Left lung (tissue), 10 donors: ENCODE data around the gene MARCHF3. TPM values are rescaled to one million over a fixed set of nuclear protein-coding genes. Genes with fewer than 3 reads are reported as not detected.

Source experiments
- ATAC-seq: fragments of 200-7000 bp; cut with Tn5 transposase; one replicate; pipeline ENCODE4 v1.9.1; 2020; ENCODE audit warnings: moderate library complexity
- DNase-seq, 4 donors: peaks; one replicate each; pipeline ENCODE4 v3.0.0-alpha.2; 2013 to 2020
- H3K27ac ChIP-seq, 2 donors: fragments of 200-600 bp; sonication (generic) in 1 of 2; one replicate each; pipeline versions ENCODE4 v1.5.0 to v1.8.0; 2020 to 2021
- H3K27me3 ChIP-seq, 2 donors: fragments of 200-600 bp; sonication (generic) in 1 of 2; one replicate each; pipeline versions ENCODE4 v1.5.0 to v1.8.0; 2020 to 2021
- H3K36me3 ChIP-seq, 2 donors: fragments of 200-600 bp; sonication (generic) in 1 of 2; one replicate each; pipeline versions ENCODE4 v1.5.0 to v1.8.0; 2020 to 2021
- H3K4me1 ChIP-seq, 2 donors: fragments of 200-600 bp; one replicate each; pipeline ENCODE4 v1.8.0; 2021
- H3K4me3 ChIP-seq, 2 donors: fragments of 200-600 bp; sonication (generic) in 1 of 2; one replicate each; pipeline versions ENCODE4 v1.5.0 to v1.8.0; 2020 to 2021; ENCODE audit warnings: mild to moderate bottlenecking in 1 of 2
- H3K9me3 ChIP-seq, 2 donors: fragments of 200-600 bp; sonication (generic) in 1 of 2; one replicate each; pipeline versions ENCODE4 v1.5.0 to v1.8.0; 2020 to 2021
- intact Hi-C, 2 donors: fragments of 100-400 bp; cut with DNase I; formaldehyde crosslinking; loops; one replicate each; pipeline versions ENCODE4 v1.11.2 to v1.14.2; 2022
- polyA plus RNA-seq, 6 donors: library from polyadenylated mRNA; unstranded; fragments of 120-200 nt; gene quantifications; one replicate each; pipeline ENCODE4 v1.2.1, GENCODE V29; 2013; ENCODE audit not compliant: insufficient read length in 6 of 6
- total RNA-seq, 2 donors: library from RNA; stranded (reverse); fragmentation: NEBNext Ultra II Directional; extraction: Animal tissue kit (Norgen Biotek cat#: 25700); gene quantifications; one replicate each; pipeline ENCODE4 v1.2.1, GENCODE V29; 2021
- TF ChIP-seq, protein P1 (sequence below), 2 donors: fragments of 200-600 bp; sonication (generic) in 1 of 2; IDR thresholded peaks; one replicate each; pipeline versions ENCODE4 v1.5.0 to v1.8.0; 2021; ENCODE audit warnings: antibody characterized with exemption in 2 of 2
- donor health status: DM: no; HTN: yes; CAD: no.
- donor health status: DM: no; HTN: no; CAD: no.

Gene MARCHF3
- total and polyA plus RNA-seq, 8 donors, result 3.4 to 8.7 (median 5.5) TPM

DNA sequence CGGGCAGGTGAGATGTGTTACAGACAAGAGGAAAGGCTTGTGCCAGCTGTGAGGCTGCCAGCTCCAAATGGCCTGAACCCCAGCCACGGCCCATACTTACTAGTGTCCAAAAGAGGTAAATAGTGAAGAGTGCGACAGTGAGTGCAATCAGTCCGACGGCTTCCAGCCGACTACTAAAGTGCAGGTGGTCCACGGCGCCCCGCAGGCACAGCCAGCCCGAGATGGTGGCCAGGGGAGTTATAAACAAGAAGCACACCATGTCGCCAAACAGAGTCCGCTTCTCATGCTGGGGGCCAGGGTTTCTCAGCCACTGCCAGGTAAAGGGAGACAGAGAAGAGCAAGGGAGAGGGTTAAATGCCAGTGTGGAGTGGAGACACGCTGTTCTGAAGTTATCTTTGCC lies 152.3 kb downstream of the MARCHF3 start:
- no peak for DNase-seq
- ATAC-seq, result no peak
- H3K36me3 ChIP-seq, result no peaks in the 10 kb centered on the region
- no peaks in the 10 kb centered on the region for H3K27me3 ChIP-seq
- no peak overlapping the region for H3K27ac ChIP-seq
- TF ChIP-seq, protein P1, sequence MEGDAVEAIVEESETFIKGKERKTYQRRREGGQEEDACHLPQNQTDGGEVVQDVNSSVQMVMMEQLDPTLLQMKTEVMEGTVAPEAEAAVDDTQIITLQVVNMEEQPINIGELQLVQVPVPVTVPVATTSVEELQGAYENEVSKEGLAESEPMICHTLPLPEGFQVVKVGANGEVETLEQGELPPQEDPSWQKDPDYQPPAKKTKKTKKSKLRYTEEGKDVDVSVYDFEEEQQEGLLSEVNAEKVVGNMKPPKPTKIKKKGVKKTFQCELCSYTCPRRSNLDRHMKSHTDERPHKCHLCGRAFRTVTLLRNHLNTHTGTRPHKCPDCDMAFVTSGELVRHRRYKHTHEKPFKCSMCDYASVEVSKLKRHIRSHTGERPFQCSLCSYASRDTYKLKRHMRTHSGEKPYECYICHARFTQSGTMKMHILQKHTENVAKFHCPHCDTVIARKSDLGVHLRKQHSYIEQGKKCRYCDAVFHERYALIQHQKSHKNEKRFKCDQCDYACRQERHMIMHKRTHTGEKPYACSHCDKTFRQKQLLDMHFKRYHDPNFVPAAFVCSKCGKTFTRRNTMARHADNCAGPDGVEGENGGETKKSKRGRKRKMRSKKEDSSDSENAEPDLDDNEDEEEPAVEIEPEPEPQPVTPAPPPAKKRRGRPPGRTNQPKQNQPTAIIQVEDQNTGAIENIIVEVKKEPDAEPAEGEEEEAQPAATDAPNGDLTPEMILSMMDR (IDR thresholded peaks at IDR 0.05), result no peak
- H3K9me3 ChIP-seq, result no peaks in the 10 kb centered on the region
- intact Hi-C loops, result no loop called here
- no peaks in the 10 kb centered on the region for H3K4me1 ChIP-seq
- no peak overlapping the region for H3K4me3 ChIP-seq

DNA sequence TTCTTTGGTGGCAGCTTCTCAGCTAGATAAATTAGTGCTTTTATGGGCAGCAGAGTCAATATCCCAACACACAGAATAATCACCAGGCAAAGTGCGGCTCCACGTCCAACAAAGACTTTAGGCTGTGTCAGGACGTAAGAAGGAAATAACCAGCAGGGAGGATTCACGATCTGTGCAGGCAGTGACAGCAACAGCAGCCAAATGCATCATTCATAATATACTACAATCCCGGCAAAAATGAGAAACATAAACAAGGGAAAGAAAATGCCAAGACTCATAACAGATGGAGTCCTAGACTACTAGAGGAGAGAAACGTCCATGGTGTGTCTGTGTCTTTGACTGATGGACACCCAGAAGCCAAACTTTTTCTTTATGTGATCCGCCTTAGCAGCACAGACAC lies 152.8 kb downstream of the MARCHF3 start:
- Histone ChIP-seq H3K36me3 (no peaks in the 10 kb centered on the region), H3K4me3 (no peak overlapping the region), H3K4me1 (no peaks in the 10 kb centered on the region), H3K27me3 (no peaks in the 10 kb centered on the region), H3K27ac (no peak overlapping the region), H3K9me3 (no peaks in the 10 kb centered on the region)
- intact Hi-C loops, result no loop called here
- TF ChIP-seq, protein P1 (IDR thresholded peaks at IDR 0.05), result no peak
- no peak for DNase-seq
- ATAC-seq, result no peak

DNA sequence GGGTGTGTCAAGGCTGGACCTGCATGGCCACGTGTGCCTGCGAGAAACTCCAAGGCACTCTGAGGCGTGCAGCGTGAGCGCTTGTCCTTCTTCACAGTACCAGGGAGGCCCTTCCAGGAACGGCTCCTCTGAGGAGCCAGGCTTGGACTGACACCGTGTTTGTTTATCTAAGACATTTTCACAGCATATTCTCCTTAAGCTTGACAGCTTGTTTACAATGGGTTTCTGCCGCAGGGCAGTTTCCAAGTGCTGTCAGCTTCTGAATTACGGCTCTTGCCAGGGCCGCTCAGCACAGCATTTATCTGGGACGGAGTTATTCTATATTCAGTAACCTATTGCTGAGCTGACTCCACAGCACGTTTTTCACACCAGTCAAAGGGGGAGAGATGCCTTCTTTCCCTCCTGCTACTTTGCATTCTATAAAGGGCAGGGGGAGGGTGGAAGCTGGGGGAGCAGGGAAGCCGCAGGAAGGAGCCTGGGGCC lies 155.0 kb downstream of the MARCHF3 start:
- no peak overlapping the region for H3K27ac ChIP-seq
- no peak for ATAC-seq
- peaks cover 0 to 4% of the 10 kb centered on the region in 2 donors for H3K4me1 ChIP-seq
- intact Hi-C loops, result no loop called here
- no peaks in the 10 kb centered on the region for H3K9me3 ChIP-seq
- no peaks in the 10 kb centered on the region for H3K27me3 ChIP-seq
- DNase-seq, result peak in 2 of 4 donors; percentile 47 to 60
- TF ChIP-seq, protein P1 (IDR thresholded peaks at IDR 0.05), result no peak
- H3K4me3 ChIP-seq, result no peak overlapping the region
- H3K36me3 ChIP-seq, result peaks cover 0 to 6% of the 10 kb centered on the region in 2 donors

DNA sequence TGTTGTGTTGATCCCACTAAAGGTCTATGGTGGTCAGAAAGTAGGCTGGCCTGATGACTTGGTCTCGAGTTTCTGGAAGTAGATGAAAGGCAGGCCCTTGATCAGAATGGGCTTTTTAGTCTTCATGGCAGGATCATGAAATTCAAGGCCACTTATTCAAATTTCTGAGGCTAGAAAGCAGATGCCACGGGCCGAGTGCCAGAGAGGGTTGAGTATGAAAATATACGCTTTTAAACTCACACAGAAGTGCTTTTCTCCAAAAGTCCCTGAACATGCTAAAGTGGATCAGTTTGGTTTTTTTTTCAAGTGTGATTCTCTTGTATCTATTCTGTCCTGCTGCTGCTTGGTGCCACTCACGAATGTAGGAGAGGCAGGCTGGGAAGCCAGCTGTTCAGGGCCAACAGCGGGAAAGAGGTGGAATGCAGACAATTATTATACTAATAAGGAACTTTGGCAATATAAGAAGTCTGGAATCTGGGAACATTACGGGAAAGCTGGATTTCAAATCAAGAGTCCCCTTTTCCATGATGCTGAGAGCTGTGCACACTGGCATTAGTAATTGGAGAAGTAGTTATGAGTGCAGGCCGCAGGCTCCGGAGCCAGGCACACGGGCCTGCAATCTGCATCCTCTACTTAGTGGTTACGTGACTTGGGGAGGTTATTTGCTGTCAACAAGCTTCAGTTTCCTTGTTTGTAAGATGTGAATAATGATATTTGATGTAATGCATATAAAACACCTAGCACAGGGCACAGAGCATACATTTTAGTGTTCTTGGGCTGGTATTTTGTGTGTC lies 157.6 kb downstream of the MARCHF3 start:
- TF ChIP-seq, protein P1 (IDR thresholded peaks at IDR 0.05), result no peak
- H3K4me3 ChIP-seq, result no peak overlapping the region
- H3K27me3 ChIP-seq, result no peaks in the 10 kb centered on the region
- H3K36me3 ChIP-seq, result peaks cover 0 to 6% of the 10 kb centered on the region in 2 donors
- no peaks in the 10 kb centered on the region for H3K9me3 ChIP-seq
- no peak for ATAC-seq
- H3K27ac ChIP-seq, result no peak overlapping the region
- intact Hi-C loops, result no loop called here
- no peak for DNase-seq
- H3K4me1 ChIP-seq, result peaks cover 0 to 11% of the 10 kb centered on the region in 2 donors

DNA sequence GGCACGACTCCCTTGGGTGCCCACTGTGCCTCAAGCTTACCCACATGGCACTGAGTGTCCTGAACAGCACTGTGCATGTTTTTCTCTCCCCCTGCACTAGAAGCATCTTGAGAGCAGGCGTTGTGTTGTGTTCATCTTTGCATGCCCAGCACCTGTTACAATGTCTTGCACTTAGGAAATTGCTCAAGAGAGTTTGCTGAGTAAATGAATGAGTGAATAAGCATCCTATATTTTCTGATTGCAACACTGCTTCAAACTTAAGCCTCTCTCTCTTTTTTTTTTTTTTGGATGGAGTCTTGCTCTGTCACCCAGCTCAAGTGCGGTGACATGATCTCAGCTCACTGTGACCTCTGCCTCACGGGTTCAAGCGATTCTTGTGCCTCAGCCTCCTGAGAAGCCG lies 158.9 kb downstream of the MARCHF3 start:
- H3K27ac ChIP-seq, result no peak overlapping the region
- intact Hi-C loops, result no loop called here
- H3K27me3 ChIP-seq, result no peaks in the 10 kb centered on the region
- H3K36me3 ChIP-seq, result peaks cover 0 to 6% of the 10 kb centered on the region in 2 donors
- no peak for DNase-seq
- ATAC-seq, result no peak
- peaks cover 0 to 11% of the 10 kb centered on the region in 2 donors for H3K4me1 ChIP-seq
- TF ChIP-seq, protein P1 (IDR thresholded peaks at IDR 0.05), result no peak
- no peak overlapping the region for H3K4me3 ChIP-seq
- no peaks in the 10 kb centered on the region for H3K9me3 ChIP-seq
